Activated T-cell treated with anti-CD3 and anti-CD28 coated beads for 48 hours (primary cell): ENCODE data around the gene ACAP1.

Experiments used
- DNase-seq: peaks from one replicate; pipeline ENCODE4 v3.0.0-alpha.2; 2020; ENCODE audit warnings: low read depth

The ACAP1 gene

DNA sequence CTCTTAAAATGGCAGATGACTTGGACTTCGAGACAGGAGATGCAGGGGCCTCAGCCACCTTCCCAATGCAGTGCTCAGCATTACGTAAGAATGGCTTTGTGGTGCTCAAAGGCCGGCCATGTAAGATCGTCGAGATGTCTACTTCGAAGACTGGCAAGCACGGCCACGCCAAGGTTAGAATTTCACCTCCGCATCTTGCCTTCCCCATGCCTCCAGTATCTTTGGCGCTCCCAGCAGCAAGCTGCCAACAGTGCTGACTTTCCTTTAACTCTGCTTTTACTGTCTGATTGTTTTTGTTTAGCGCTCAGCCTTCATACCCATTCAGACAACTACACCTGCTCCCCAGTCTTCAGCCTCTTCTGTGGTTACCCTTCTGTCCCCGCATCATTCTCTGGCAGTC, 26.7 kb upstream of the ACAP1 start:
- no peak for DNase-seq

DNA sequence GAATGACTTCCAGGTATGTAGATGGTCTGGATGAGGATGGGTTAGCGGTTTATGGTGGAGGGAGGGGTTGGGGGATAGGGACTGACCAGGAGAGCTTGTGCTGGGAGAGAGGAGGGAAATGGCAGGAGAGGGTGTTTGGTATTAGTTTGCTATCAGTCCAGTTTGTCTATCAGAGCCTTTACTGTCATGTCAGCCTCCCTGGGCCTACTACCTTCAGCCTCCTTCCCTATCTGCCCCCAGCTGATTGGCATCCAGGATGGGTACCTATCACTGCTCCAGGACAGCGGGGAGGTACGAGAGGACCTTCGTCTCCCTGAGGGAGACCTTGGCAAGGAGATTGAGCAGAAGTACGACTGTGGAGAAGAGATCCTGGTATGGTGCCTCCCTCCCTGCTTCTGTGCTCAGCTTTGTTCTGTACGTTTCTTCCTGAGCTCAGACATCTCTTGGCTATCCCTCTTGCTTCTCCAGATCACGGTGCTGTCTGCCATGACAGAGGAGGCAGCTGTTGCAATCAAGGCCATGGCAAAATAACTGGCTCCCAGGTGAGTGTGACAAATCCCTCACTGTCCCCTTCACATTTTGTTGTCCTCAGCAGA, 25.1 kb upstream of the ACAP1 start:
- no peak for DNase-seq

- no peak for DNase-seq
Observed at GRCh38 chr17:7312432-7313087, 23.8 kb upstream of the ACAP1 start.

GRCh38 chr17:7313088-7313889, 23.0 kb upstream of the ACAP1 start:
- DNase-seq, result no peak

DNA sequence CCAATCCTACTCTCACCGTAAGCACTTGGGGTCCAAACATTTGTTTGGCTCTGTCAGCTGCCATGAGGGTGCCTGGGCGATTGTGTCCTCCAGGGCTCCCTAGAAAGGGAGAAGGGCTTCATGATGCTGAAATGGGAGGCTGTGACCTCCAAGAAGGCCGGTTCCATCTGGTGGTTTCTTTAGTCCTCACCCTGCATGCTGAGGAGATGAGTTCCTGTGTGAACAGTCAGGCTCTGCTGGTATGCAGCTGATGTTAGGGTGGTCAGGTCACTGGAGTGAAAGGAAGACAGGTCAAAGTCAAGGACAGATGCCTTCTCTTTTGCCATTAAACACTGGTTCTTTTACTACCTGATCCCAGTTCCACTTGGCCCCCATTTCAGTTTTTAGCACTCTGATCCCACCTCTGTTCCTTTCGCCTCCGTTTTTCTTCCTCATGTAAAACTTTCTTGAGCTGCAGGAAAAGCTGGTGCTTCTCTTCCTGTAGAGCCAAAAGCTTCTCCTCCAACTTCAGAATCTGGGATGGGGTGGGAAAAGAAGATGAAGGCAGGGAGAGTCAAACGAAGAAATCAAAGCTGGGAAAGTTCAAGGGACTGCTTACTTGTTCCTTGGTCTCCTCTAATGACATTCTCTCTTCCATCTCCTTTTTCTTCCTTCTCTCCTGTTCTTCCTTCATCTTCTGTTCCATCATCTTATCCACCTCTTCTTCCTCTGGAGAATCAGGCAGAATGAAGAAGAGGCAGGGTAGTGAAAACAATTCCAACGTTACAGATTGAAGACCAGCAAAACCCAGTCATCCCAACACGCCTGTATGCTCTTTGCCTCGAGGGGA, 22.2 kb upstream of the ACAP1 start:
- no peak for DNase-seq

GRCh38 chr17:7314719-7315569, 21.4 kb upstream of the ACAP1 start, which contains the start of gene GPS2:
Gene GPS2 (minus strand): TSS chr17:7315360. CDS start chr17:7315052, 308 bp downstream.
- DNase-seq, result peak; percentile 93

DNA sequence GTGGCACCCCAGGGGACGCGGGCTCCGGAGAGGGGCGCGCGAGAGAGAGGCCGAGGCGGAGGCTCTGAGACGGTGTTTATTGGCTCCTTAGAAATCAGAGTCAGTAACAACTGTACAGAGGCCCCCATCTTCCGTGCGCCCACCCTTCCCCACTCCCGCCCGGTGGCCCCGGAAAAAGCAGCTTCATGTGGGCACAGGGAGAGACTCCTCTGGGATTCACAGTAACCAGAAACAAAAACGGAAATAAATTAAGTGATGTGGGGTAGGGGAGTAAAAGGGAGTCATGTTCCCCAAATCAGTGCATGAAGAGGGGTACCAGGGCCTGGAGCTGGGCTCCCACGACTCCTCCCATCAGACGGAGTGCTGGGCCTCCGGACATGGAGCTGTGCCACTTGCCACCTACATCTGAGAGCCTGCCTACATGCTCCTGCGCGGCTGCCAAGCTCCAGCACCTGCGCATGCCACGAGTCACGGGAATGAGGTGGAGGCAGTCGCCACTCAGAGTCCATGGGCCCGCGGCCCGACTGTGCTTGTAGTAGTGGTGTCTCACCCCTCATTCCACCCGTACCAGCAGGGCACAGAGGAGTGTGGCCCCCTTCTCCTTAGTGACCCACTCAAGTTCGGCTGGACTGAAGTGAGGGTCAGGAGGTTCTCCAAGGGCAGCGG, 20.6 kb upstream of the ACAP1 start:
- DNase-seq, result no peak

GRCh38 chr17:7317161-7317803, 19.0 kb upstream of the ACAP1 start:
- DNase-seq, result no peak

DNA sequence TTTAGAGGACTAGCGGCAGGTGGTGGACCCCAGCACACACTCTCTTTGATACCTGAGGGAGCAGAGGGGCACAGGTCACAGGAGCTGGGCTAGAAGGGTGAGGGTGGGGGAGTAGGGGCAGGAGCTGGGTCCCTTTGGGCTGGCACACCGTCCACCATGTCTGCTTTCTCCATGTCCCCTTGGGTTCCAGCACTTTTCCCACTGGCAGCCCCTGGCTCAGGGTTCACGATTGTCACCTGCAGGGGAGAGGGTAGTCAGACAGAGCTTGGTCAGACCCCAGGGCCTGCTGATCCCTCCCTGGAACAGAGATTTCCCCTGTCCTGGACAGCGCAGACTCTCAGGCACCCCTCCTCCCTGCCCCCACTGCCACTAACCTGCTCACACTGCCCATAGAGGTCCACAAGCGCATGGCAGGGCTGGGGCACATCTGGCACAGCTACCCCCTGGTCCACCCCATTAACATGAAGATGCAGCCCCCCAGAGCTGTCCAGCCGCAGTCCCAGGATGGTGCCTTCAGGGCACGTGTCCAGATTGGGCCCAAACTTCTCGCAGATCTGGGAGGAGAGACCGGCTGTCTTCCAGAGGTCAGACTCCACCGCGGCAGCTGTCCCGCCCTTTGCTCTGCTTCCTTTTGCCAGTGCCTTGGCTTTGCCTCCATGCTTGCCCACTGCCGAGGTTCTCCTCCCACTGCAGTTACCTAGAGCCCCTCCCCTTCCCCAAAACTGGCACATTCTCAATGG, 18.0 kb upstream of the ACAP1 start:
- DNase-seq, result no peak

DNA sequence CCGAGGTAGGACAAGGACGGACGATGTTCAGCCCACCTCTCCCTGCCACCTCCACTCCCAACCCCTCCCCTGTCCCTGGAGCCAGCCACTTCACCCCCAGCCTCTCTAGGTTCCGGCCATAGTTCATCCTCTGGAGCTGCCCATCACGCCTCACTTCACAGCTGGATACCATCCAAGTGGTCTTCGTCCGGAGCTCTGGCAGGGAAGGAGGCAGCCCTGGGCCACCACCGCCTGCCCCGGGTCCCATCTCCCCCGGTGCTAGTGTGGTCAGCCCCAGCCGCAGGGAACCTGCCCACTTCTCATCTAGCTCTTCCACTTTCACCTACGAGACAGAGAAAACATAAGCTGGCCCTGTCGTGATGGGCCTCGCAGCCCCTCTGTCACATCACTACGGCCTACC, 14.9 kb upstream of the ACAP1 start:
- DNase-seq, result no peak

- no peak for DNase-seq
Observed at GRCh38 chr17:7322520-7323194, 13.7 kb upstream of the ACAP1 start.

DNA sequence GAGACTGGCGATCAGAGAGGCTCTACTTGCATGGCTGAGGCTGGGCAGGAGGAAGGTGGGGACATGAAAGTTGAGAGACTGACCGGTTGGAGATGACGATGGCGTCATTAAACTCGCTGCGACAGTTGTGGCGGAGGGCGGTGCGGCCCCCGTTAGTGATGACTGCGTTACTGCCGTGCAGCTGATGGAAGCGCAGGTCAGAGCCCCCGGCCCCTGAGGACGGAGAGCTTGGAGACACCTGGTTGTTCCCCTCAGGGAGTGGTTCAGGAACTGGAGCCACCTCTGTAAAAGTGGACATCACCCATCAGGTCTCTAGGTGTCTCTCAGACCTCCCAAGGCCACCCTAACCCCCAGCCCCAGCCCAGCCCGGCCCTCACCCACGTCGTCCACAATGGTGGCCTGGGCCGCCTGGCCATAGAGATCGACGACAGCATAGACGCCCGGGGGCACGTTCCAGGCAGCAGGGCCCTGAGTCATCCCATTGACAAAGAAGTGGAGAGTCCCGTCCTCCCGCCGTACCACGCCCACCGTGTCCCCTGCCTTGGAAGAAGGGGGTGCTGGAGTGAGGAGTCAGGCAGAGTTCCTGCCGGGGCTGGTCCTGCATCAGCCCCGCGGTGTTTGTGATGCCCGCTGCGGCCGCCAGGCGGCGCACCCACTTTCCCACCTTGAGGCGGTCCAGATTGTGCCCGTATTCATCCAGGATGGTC, 12.4 kb upstream of the ACAP1 start:
- peak; percentile 52 for DNase-seq

DNA sequence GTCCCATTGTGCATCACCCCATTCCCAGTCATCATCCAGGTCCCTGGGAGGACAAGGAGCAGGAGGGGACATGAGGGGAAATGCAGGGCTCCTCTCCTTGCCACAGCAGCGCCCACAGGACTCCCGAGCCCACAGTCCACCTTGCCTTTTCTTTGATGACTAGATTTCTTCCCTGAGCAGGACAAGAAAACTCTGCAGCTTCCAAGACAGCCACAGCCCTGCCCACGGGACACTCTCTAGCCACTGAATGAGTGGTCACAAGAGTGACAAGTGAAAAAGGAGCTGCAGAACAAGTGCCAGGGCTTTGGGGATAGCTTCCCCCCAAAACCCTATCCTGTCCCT, 11.9 kb upstream of the ACAP1 start:
- DNase-seq, result no peak

- no peak for DNase-seq
Observed at GRCh38 chr17:7325031-7325528, 11.2 kb upstream of the ACAP1 start.

DNA sequence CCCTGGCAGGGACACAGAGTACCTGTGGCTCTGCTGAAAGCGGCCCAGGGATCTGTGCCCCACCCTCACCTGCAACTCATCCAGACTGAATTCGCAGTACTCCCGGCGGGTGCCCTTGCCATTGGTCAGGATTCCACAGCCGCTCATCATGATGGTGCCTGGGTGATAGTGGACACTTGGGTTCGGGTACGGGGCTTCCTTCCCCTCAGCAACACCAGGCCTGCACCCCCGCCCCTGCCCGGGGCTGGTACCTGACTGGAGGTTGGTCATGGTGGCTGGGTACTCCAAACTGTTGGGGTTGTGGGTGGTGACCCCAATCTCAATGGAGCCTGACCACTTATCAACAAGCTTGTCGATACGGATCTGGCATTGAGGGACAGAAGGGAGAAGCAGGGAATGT, 10.1 kb upstream of the ACAP1 start:
- DNase-seq, result no peak

GRCh38 chr17:7327056-7327455, 9.3 kb upstream of the ACAP1 start:
- no peak for DNase-seq

DNA sequence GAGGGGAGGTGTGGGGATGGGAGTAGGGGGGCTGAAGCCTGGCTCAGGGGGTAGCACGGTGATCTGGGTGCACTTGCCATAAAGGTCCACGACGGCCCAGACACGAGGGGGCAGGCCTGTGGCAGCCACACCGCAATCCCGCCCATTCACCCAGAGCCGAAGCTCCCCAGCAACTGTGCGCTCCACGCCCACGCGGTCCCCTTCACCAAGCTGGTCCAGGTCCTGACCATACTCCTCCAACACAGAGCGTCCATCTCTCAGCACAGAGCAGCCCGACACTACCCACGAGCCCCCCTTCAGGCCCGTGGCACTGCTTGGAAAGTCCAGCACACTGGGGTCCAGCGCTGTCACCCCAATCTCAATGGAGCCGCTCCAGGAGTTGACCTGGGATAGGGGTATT, 8.8 kb upstream of the ACAP1 start:
- no peak for DNase-seq

GRCh38 chr17:7328009-7328408, 8.3 kb upstream of the ACAP1 start:
- DNase-seq, result no peak
